ENCODE results near the gene RPUSD4.

- no peak for TF ChIP-seq POLR2A (IDR thresholded peaks at IDR 0.05; ENCODE audit: low read length)
- TF ChIP-seq GATA1 (IDR thresholded peaks at IDR 0.05; ENCODE audit: low read depth, low read length): no peak
Observed at GRCh38 chr11:126173257-126173656, 38.2 kb downstream of the RPUSD4 start.
